H1 (cell line): Measurements from ENCODE around the gene AP3M1. TPM values are rescaled to one million over a fixed set of nuclear protein-coding genes. Genes with fewer than 3 reads are reported as not detected.
"Not testable (repeated sequence)": the region's sequence is repeated elsewhere in the genome, so short reads cannot be mapped to it uniquely, and the experiment has no call there.

ENCODE experiments used
- CTCF ChIA-PET: fragments of 300-600 bp; sonication (Branson Sonifier 250); formaldehyde crosslinking; loops from one replicate; lab custom pipeline; 2021; ENCODE audit not compliant: partially characterized antibody; lab: Charles Lee
- POLR2A ChIA-PET: fragments of 300-600 bp; sonication (Branson Sonifier 250); formaldehyde crosslinking; loops from one replicate; lab custom pipeline; 2021; ENCODE audit warnings: inconsistent platforms; ENCODE audit not compliant: partially characterized antibody; lab: Charles Lee
- DNase-seq, 2 experiments: peaks; one replicate each; pipeline versions ENCODE4 v3.0.0 to v3.0.0-alpha.2; 2010 to 2022; ENCODE audit warnings: low spot score in 2 of 2, low read depth in 1 of 2, mixed read lengths in 1 of 2
- FAIRE-seq: peaks from 2 replicates; lab custom pipeline; 2011; peaks lifted over from hg19 to GRCh38; lab: Jason Lieb, UNC
- H2AFZ ChIP-seq: 2 replicates; pipeline ENCODE4 v1.8.1; 2012; ENCODE audit warnings: low read length, inconsistent platforms
- H2AK5ac ChIP-seq: 2 replicates; pipeline ENCODE4 v1.6.1; 2013; ENCODE audit warnings: low read depth, low read length
- H2BK120ac ChIP-seq: replicated peaks from 2 replicates; pipeline ENCODE3; 2013; ENCODE audit warnings: low read depth, low read length, inconsistent platforms
- H2BK12ac ChIP-seq: 2 replicates; pipeline ENCODE4 v1.6.1; 2013; ENCODE audit warnings: low read depth, low read length
- H2BK15ac ChIP-seq: 2 replicates; pipeline ENCODE4 v1.6.1; 2013; ENCODE audit warnings: low read length
- H2BK20ac ChIP-seq: 2 replicates; pipeline ENCODE4 v1.6.1; 2013; ENCODE audit warnings: low read length
- H2BK5ac ChIP-seq: 2 replicates; pipeline ENCODE4 v1.6.1; 2013; ENCODE audit warnings: low read depth, low read length
- H3K14ac ChIP-seq: 2 replicates; pipeline ENCODE4 v1.6.1; 2013; ENCODE audit warnings: inconsistent platforms; ENCODE audit not compliant: insufficient read length
- H3K18ac ChIP-seq: 2 replicates; pipeline ENCODE4 v1.6.1; 2013; ENCODE audit warnings: low read length; ENCODE audit errors: extremely low read depth
- H3K23ac ChIP-seq: 2 replicates; pipeline ENCODE4 v1.6.1; 2013; ENCODE audit warnings: inconsistent platforms; ENCODE audit not compliant: insufficient read length
- H3K23me2 ChIP-seq: 2 replicates; pipeline ENCODE4 v1.6.1; 2013; ENCODE audit warnings: low read depth, low read length
- H3K27ac ChIP-seq: 2 replicates; pipeline ENCODE4 v1.6.1; 2011; ENCODE audit warnings: low read depth, low read length, inconsistent platforms
- H3K27me3 ChIP-seq, 4 experiments: replicated peaks in 1 of 4; 1 replicate in 1 of 4; 2 replicates in 3 of 4; pipeline versions ENCODE4 v1.6.1 to v1.8.1; 2011 to 2013; ENCODE audit warnings: low read length in 3 of 4, mild to moderate bottlenecking in 3 of 4, inconsistent platforms in 2 of 4, mixed read lengths in 2 of 4, moderate library complexity in 1 of 4; ENCODE audit not compliant: control insufficient read depth in 3 of 4, insufficient read depth in 3 of 4; ENCODE audit errors: extremely low read depth in 1 of 4
- H3K36me3 ChIP-seq, 4 experiments: 2 replicates each; pipeline versions ENCODE4 v1.6.1 to v1.8.1; 2011 to 2013; ENCODE audit warnings: mild to moderate bottlenecking in 4 of 4, low read length in 3 of 4, moderate library complexity in 2 of 4, control low read depth in 1 of 4, inconsistent platforms in 1 of 4; ENCODE audit not compliant: insufficient read depth in 4 of 4, control insufficient read depth in 2 of 4
- H3K4ac ChIP-seq: replicated peaks from 2 replicates; pipeline ENCODE3; 2013; ENCODE audit warnings: low read length, low read depth, mixed read lengths, inconsistent platforms; ENCODE audit not compliant: insufficient read length
- H3K4me1 ChIP-seq, 4 experiments: replicated peaks in 1 of 4; 1 replicate in 1 of 4; 2 replicates in 3 of 4; pipeline versions ENCODE4 v1.6.1 to v1.8.1; 2011 to 2013; ENCODE audit warnings: low read length in 3 of 4, inconsistent platforms in 2 of 4, mixed read lengths in 1 of 4; ENCODE audit not compliant: insufficient read depth in 4 of 4, control insufficient read depth in 3 of 4
- H3K4me2 ChIP-seq, 2 experiments: 2 replicates each; pipeline versions ENCODE4 v1.6.1 to v1.8.1; 2011 to 2013; ENCODE audit warnings: low read depth in 2 of 2, low read length in 2 of 2, control low read depth in 1 of 2, inconsistent platforms in 1 of 2, mild to moderate bottlenecking in 1 of 2; ENCODE audit not compliant: insufficient read depth in 1 of 2
- H3K4me3 ChIP-seq, 4 experiments: fragments of 200-600, 300-600 bp in 1 of 4; sonication (generic), shearing (Covaris generic), sonication (Bioruptor Twin) in 1 of 4; 2 replicates each; pipeline versions ENCODE4 v1.5.1 to v1.8.1; 2011 to 2016; ENCODE audit warnings: low read length in 4 of 4, low read depth in 3 of 4, control low read depth in 2 of 4, inconsistent platforms in 2 of 4, mild to moderate bottlenecking in 2 of 4, mixed read lengths in 1 of 4, moderate library complexity in 1 of 4; ENCODE audit not compliant: insufficient read depth in 2 of 4; ENCODE audit errors: extremely low read depth in 1 of 4
- H3K56ac ChIP-seq: replicated peaks from 2 replicates; pipeline ENCODE3; 2013; ENCODE audit warnings: low read depth, mild to moderate bottlenecking, mixed read lengths, low read length, inconsistent platforms; ENCODE audit not compliant: insufficient read length
- H3K79me1 ChIP-seq: 2 replicates; pipeline ENCODE4 v1.6.1; 2013; ENCODE audit warnings: low read depth, low read length, control low read depth
- H3K79me2 ChIP-seq, 2 experiments: 2 replicates each; pipeline versions ENCODE4 v1.6.1 to v1.8.1; 2012 to 2013; ENCODE audit warnings: low read length in 2 of 2, mild to moderate bottlenecking in 2 of 2, inconsistent platforms in 1 of 2; ENCODE audit not compliant: insufficient read depth in 2 of 2, control insufficient read depth in 1 of 2
- H3K9ac ChIP-seq, 4 experiments: replicated peaks in 1 of 4; 1 replicate in 1 of 4; 2 replicates in 3 of 4; pipeline versions ENCODE4 v1.6.1 to v1.8.1; 2011 to 2013; ENCODE audit warnings: low read depth in 3 of 4, low read length in 3 of 4, control low read depth in 2 of 4, mild to moderate bottlenecking in 2 of 4, moderate library complexity in 2 of 4, inconsistent platforms in 1 of 4; ENCODE audit errors: extremely low read depth in 1 of 4
- H3K9me3 ChIP-seq, 2 experiments: 2 replicates each; pipeline versions ENCODE4 v1.6.1 to v1.8.1; 2012 to 2013; ENCODE audit warnings: mild to moderate bottlenecking in 2 of 2, moderate library complexity in 2 of 2, control low read depth in 1 of 2, inconsistent platforms in 1 of 2, low read depth in 1 of 2, low read length in 1 of 2, mixed read lengths in 1 of 2; ENCODE audit not compliant: insufficient read depth in 2 of 2
- H4K20me1 ChIP-seq, 2 experiments: replicated peaks in 1 of 2; 2 replicates each; pipeline versions ENCODE3 to v1.8.1; 2011 to 2013; ENCODE audit warnings: inconsistent platforms in 2 of 2, low read length in 2 of 2, mild to moderate bottlenecking in 1 of 2; ENCODE audit not compliant: insufficient read depth in 2 of 2, control insufficient read depth in 1 of 2
- H4K5ac ChIP-seq: 2 replicates; pipeline ENCODE4 v1.6.1; 2013; ENCODE audit warnings: low read length, low read depth, mixed read lengths, inconsistent platforms; ENCODE audit not compliant: insufficient read length
- H4K8ac ChIP-seq: 2 replicates; pipeline ENCODE4 v1.8.0; 2013; ENCODE audit warnings: mild to moderate bottlenecking, moderate library complexity, low read length, inconsistent platforms; ENCODE audit not compliant: insufficient read depth; ENCODE audit errors: extremely low read depth
- H4K91ac ChIP-seq: replicated peaks from 2 replicates; pipeline ENCODE3; 2013; ENCODE audit warnings: low read length, mixed read lengths, inconsistent platforms; ENCODE audit not compliant: insufficient read length
- WGBS, 2 experiments: shearing (Covaris generic) in 1 of 2; methylation state at CpG; one replicate each; pipeline versions ENCODE4 v1.1.6 to v1.1.7; 2013 to 2015; ENCODE audit warnings: low lambda C conversion rate in 2 of 2, mixed read lengths in 2 of 2, inconsistent platforms in 1 of 2, low coverage in 1 of 2, missing lambda C conversion rate in 1 of 2; ENCODE audit not compliant: insufficient replicate concordance in 2 of 2, insufficient coverage in 1 of 2, insufficient read length in 1 of 2; ENCODE audit errors: extremely low coverage in 1 of 2, missing lambda C conversion rate in 1 of 2; 5-methylcytosine and 5-hydroxymethylcytosine counted together
- polyA plus RNA-seq, 7 experiments: library from polyadenylated mRNA; depleted of rRNA in 3 of 7; stranded (reverse) in 5 of 7; unstranded in 2 of 7; fragments of >200 nt in 5 of 7; fragments of 200-250 nt in 2 of 7; gene quantifications; 1 replicate in 5 of 7; 2 replicates in 1 of 7; 4 replicates in 1 of 7; pipeline versions ENCODE4 v1.2.1 to v1.2.3, GENCODE V29; 2011 to 2013; ENCODE audit warnings: missing spikeins in 2 of 7, mixed read lengths in 2 of 7
- total RNA-seq: library from RNA; stranded (reverse); fragmentation: NEBNext Ultra II Directional; extraction: Animal tissue kit (Norgen Biotek cat#: 25700); gene quantifications from 2 replicates; pipeline ENCODE4 v1.2.1, GENCODE V29; 2021

The AP3M1 gene
- total and polyA plus RNA-seq, 2 of the 8 experiments (the other 6 are each of a cell fraction or from before 2014, with no cell fraction given), result 23.9 to 38.9 TPM

- H4K91ac ChIP-seq, H2BK12ac ChIP-seq, H3K27ac ChIP-seq, H2AFZ ChIP-seq, H3K27me3 ChIP-seq, H2BK120ac ChIP-seq, H3K4me3 ChIP-seq, H3K56ac ChIP-seq, H4K5ac ChIP-seq, FAIRE-seq, H3K9ac ChIP-seq, H4K8ac ChIP-seq, H3K79me1 ChIP-seq, H3K14ac ChIP-seq, H2BK5ac ChIP-seq, H3K23ac ChIP-seq, H3K9me3 ChIP-seq, H3K4me1 ChIP-seq, H3K18ac ChIP-seq, H2BK20ac ChIP-seq, H3K4me2 ChIP-seq, H3K4ac ChIP-seq, H2BK15ac ChIP-seq, H2AK5ac ChIP-seq, H4K20me1 ChIP-seq, DNase-seq, H3K36me3 ChIP-seq: not testable (repeated sequence)
- Histone ChIP-seq H3K79me2 (peaks cover 0 to 40% of the 10 kb centered on the region in 2 experiments; a peak in 2 of 4 replicates), H3K23me2 (peaks cover 12% of the 10 kb centered on the region)
- ChIA-PET CTCF (interaction anchor here (0.8 to 2.7 kb wide), 2 partner anchors 8 to 65 kb away, joined by 3 to 11 read pairs; no protein-coding TSS in a partner anchor), POLR2A (interaction anchor here (0.8 to 1.1 kb wide), 2 partner anchors 22 to 24 kb away, joined by 3 to 4 read pairs; no protein-coding TSS in a partner anchor)
- 97% methylated on average over 10 of the region's 10 CpGs; no CpG with 5 or more reads in 1 of the 2 experiments for WGBS, 2 experiments
These were observed 3.6 kb downstream of the AP3M1 start for GRCh38 chr10:74146980-74147379.
